GM21447 (cell line): Measurements from ENCODE around the gene ACBD4.

Source experiments
- ATAC-seq: cut with Tn5 transposase; IDR thresholded peaks from one replicate; pipeline ENCODE4 v1.9.1; 2021; ENCODE audit not compliant: unreplicated experiment

ACBD4 gene

DNA sequence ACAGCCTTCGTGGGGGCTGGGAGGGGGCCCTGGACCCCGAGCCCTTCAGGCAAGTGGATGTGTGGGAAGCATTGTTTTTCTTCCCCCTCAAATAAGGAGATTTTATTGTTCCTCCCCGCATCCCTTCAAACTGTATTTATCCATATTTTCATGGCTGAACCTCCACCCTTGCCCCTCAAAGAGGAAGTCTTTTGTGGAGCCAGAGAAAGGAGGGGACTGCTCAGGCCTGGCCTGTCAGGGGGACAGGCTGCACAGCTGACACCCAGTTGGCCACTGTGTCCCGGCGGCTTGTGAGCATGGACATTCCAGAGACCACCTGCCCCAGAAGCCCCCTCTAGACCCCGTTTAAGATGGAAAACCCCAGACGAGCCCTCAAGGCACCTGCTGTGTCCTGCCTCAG lies 42.1 kb downstream of the ACBD4 start:
- no peak for ATAC-seq

GRCh38 chr17:45184144-45184543 lies 48.7 kb downstream of the ACBD4 start:
- ATAC-seq, result no peak

GRCh38 chr17:45186801-45187354 lies 51.4 kb downstream of the ACBD4 start:
- ATAC-seq, result no peak

GRCh38 chr17:45189009-45189408 lies 53.5 kb downstream of the ACBD4 start:
- no peak for ATAC-seq

DNA sequence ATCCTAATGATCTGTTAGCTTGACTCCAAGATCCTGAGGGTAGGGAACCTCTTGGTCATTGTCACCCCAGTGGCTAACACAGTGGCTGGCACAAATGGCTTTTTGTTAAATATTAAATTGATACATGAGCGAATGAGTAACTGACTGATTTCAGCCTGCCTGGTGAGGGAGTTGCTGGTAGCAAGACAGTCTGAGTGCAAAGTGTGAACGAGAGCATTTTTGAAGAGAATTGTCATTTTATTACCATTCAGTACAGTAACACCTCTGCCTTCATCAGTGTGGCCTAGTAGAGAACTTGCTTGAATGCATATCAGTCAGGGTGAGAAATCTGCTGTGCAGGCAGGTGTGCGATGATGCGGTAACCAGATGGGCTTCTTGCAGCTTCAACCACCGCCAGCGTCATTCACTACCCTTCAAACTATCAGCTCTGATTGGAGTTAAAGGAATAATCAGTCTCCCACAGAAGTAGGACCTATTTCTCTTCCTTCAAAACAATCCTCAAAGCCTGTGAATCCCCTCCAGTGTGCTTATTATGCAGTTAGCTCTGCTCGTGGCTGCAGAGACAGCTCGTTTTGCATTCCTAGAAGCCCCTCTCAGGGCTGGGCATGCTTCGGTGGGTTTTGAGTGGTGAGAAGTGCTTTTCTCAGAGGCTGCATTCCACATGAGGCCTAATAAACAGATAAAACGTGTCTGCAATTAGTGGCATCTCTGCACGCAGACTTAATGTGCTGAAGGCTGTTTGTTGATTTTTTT lies 55.2 kb downstream of the ACBD4 start:
- ATAC-seq, result no peak
